ENCODE results near the gene NCMAP.
"Not testable (repeated sequence)": the region's sequence is repeated elsewhere in the genome, so short reads cannot be mapped to it uniquely, and the experiment has no call there.

NCMAP gene

DNA sequence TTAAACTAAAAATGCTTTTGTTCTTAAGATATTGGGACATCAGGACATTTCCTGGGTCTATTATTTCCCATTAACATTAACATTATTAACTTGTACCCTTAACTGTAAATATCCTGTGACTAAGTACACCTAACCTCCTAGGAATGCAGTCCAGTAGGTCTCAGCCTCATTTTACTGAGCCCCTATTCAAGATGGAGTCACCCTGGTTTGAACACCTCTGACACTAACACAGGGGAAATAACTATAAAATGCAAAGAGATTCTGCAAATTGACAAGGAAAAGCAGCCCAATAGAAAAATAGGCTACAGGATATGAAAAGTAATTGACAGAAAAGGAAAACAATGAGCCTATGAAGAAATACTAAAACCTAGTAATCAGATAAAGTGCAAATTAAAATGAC, 11.6 kb upstream of the NCMAP start:
- DNase-seq = no peak

DNA sequence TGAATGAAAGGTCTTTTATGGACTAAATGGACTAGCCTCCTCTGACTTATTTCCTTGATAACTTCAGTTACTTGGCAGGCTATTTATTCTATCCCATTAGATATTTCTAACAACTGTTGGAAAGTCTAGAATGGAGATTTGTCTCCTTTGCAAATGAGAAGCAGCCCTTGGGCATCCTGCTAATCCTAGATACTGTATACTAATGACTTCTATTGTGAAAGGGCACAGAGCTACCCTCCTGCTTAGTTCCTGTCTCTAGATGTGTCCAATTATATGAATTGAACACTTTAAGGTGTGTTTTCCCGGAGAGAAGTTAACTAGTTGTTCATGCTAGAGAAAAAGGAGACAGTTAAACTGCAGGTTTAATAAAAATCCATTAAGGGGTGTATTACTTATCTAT, 10.2 kb upstream of the NCMAP start:
- no peak for DNase-seq

DNA sequence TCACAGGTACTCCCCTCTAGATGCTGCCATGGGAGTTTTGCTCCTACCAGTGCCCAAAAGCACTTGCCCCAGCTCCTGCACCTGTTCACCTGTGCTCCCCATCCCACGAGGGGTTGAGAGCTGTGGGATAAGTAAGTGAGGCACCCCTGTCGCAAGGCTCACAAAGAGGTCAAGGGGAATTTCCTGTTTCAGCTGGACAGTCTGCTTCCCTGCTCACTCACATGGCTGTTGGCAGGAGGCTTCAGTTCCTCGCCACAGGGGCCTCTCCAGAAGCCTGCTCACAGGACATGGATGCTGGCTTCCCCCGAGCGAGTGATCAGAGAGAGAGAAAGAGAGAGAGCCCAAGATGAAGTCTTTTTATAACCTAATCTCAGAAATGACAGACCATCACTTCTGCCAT, 8.7 kb upstream of the NCMAP start:
- no peak for DNase-seq

DNA sequence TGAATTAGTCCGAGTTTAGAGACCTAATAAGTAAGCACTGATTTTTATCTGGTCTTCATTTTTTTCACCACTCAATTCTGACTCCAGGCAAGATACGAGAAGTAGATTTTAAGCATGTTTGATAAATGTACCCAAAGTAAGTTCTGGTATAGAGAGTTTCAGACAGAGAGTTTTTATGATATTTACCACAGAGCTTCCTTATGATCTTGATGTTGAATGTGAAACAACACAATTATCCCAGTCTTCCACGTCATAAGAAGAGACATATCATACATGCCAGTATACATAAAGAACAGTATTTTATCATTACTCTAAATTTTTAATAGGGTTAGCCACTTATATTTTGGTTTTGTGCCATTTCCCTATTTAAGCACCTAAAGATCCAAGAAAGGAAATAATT, 7.8 kb upstream of the NCMAP start:
- DNase-seq = no peak

DNA sequence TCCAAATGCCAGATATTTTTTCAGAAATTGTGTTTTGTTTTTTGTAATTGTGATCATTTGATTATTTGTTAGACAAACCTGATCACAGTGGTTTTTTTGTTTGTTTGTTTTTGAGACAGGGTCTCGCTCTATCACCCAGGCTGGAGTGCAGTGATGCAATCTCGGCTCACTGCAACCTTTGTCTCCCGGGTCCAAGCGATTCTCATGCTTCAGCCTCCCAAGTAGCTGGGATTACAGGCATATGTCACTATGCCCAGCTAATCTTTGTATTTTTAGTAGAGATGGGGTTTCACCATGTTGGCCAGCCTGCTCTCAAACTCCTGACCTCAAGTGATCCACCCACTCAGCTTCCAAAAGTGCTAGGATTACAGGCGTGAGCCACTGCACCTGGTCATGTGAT, 6.7 kb upstream of the NCMAP start:
- not testable (repeated sequence) for DNase-seq

DNA sequence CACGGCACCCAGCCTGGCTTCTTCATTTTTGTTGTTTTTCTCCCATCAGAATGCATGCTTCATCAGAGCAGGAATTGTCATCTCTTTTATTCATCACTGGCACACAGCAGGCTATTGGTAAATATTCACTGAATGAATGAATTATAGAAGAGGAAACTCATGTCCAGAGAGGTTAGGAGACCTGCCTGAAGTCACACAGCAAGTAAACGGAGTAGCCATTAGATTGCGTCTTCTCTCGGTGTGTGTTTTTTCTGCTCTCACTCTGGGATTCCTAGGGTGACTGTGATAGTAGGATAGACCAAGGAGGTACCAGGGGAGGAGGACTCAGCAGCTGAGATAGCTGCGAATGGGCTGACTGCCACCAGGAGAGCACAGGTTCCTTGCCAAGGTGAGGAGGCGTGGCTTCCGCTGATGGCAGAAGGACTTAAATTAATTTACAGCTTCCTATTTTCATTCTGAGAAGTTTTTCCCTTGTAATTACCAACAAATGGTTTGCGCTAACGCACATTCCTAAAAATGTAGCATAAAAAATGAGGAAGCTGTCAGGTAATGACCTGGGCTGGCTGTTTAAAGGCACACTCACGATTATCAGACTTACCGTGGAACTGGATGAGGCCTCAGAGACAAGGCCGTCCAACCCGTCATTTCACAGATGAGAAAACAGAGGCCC, 4.5 kb upstream of the NCMAP start:
- no peak for DNase-seq

DNA sequence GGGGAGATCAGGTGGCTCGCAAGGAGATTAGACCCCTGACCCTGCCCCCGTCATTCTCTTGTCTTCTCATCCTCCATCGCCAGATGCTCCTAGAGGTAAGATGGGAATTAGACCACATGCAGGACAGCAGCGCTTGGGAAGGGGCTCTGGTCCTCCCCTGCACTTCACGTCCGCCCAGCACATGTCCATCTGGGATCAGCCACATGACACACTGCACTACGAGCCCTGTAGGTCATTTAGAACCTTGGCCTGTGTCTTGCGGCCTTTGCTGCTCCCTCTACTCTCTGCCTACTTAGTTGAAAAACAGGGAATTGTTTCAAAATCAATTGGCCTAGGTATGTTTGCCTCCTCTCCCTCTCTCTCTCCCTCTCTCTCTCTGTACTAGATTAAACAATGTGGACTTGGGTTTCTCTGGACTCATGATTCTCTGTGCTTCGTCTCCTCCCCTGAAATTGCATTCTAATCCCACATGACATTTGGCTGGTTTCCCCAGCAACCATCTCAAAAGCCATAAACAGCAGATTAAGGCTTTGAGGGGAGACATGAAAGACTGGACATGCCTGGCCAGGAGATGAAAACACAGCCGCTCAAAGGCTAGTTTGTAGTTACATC, 3.8 kb upstream of the NCMAP start:
- DNase-seq = no peak

DNA sequence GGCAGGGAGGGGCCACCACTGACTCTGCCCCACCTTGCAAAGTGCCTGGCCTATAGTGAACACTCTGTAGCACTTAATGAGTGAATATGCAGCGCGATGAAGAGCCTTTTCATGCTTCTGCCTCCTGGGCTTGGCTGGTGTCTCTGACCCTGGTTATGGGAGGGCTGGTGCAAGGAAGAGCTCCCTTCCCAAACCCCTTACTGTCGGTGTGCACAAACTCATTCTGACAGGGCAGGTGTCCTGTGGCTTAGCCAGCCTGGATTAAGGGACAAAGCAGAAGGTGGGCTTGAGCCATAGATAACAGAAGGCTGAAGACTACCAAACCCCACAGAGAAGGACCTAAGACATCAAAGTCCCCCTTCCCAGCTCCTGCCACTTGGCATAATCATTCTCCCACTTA, 2.0 kb upstream of the NCMAP start:
- no peak for DNase-seq

DNA sequence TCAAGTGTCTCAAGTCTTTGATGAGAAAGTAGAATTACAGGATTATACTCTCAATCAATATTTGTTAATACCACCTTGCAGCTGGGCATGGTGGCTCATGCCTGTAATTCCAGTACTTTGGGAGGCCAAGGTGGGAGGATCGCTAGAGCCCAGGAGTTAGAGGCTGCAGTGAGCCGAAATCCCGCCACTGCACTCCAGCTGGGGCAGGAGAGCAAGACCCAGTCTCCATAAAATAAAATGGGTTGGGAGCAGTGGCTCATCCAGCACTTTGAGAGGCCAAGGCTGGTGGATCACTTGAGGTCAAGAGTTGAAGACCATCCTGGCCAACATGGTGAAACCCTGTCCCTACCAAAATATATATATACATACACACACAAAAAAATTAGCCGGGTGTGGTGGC, 1.2 kb upstream of the NCMAP start:
- no peak for DNase-seq

DNA sequence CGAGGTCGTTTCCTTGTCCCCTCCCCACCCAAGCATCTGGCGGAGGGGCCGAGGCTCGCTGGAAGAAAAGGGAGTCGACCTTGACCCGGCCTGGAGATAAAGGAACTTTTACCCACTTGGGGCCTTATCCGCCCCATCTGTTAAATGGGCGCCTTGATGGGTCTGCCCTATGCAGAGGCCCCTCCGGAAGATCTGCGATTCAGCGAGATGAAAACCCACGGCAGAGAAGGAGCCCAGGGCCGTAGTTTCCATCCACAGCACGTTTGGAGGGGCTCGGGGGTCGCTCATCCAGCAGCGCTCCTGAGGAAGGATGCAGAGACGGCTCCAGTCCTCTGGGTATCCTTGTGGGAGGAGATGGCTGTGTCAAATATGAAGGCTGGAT, 518 bp downstream of the NCMAP start:
- DNase-seq = no peak

DNA sequence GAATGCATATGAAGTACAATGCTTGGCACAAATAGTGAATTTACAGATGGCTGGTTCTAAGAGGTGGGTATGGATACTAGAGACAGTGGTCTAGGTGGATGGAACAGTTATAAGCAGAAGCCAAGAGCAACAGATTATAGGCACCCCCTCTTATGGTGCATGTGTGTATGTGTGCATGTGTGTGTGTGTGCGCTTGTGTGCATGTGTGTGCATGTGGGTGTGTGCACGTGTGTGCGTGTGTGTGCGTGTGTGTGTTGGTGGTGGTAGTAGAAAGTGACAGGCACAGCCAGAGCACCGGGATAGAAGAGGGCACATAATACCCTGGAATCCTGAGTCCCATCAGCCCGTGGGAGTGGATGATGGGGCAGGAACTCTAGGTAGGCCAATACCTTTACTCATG, 1.3 kb downstream of the NCMAP start:
- no peak for DNase-seq

DNA sequence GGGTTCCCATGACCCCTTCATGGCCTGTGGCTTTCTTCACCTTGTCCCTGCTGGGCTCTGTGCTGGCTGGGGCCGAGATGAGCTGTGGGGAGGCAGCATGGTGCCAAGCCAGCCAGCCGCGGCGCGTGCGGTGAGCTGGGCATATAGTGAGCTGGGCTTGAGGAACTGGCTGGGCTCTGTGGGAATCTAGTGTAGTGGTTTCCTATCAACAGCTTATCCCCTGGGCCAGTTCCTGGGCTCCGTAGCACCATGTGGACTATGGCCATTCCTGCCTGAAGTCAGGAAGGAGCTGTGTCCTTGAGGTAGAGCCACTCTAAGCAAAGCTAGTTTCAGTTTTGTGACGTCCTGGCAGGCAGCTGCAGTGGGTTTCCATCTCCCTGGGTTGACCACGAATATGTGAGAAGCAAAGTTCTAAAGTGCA, 1.8 kb downstream of the NCMAP start:
- DNase-seq = no peak

DNA sequence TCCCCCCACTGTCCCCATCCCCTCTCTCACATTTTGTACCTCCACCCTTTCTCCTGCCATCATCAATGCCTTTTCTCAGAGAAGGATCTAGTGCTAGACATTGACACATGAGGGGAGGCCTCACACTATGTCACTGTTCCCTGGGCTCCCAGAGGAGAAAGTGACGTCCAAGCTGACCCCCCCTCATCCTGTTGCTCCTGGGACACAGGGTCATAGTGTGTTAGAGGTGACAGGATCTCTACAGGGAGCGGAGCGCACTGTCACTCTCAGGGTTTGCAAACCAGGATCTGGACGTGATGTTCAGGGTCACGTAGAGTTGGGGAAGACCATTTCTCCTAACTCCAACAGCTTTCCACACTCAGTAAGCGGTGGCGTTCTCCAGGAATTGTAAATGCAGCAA, 2.6 kb downstream of the NCMAP start:
- DNase-seq = no peak

DNA sequence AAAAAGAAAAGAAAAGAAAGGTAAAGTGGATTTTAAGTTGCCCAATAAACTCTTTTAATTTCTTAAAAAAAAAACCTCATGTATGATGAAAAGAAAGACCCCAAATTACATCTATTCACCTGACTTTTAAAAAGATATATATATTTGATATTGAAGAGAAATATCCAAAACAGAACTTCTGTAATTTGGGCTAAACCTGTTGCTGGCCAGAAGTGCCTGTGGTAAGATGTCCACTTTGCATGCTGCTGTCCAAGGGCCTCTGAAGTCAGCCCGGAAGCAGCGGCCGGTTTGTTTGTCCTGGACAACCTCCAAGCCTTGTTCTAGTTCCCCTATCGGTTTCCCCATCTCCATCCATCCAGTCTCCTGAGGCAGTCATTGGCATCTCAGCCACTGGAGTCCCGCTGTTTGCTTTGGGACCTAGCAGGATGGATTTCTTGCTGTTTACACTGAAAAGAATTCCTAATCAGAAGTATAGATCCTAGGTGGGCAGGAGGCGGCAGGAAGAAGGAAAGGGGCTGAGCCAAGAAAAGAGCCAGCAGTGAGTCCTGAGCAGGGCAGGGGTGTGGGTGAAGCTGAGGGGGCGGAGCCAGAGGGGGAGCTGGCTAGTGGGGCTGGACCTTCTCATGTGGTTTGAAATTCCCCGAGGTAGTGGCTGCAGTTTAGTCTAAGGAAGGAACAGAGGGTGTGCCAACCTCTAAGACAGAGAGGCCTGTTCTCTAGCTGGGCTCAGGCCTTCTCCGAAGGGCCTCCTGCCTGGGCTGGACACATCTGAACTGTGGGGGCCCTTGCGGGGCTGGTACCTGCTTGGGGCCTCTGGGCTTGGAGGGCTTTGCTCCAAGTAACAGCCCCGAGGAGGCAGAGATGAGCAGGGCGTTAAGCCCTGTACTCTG, 3.3 kb downstream of the NCMAP start:
- no peak for DNase-seq

DNA sequence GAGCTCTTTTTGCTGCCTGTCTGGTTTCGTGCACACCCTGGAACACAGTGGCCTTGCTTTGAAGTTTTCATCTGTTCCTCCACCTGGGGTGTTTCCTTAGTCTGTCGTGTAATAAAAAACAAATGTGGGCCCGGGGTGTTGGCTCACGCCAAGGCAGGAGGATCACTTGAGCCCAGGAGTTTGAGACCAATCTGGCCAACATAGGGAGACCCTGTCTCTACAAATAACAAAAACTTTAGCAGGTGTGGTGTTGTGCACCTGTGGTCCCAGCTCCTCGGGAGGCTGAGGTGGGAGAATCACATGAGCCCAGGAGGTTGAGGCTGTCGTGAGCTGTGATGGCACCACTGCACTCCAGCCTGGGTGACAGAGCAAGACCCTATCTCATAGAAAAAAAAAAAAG, 4.5 kb downstream of the NCMAP start:
- DNase-seq = no peak

DNA sequence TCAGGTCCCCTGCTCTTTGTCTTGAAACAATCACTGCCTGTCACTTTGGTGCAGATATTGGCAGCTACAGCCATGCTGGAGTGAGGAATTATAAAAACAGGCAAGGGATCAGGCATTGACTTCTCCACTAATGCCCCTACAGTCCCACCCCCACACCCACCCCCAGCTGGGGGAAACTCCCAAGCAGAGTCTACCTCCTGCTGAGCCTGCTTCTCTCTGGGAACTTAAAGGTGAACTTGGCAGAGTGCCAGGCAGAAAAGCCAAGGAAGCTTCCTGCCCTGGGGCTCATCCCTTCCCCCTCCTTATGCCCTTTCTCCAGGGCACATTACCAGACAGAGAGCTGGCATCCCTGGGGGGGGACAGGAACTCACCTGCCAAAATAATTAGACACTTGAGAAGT, 6.7 kb downstream of the NCMAP start:
- DNase-seq = no peak

DNA sequence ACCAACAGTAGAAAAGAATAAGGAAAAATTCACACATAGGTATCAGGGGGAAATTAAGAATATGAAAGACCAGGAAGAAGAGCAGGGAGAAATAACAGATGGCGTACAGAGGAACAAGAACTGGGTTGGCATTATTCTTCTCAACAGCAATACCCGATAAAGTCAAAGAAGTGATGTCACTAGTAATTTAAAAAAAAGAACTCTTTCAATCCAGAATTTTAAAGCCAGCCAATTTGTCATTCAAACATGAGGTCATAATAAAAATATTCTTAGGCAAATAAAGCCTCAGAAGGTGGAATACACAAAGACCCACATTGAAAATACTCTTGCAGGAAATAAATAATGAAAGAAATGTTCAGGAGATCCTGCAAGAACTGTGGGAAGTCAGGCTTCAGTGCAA, 8.8 kb downstream of the NCMAP start:
- no peak for DNase-seq

DNA sequence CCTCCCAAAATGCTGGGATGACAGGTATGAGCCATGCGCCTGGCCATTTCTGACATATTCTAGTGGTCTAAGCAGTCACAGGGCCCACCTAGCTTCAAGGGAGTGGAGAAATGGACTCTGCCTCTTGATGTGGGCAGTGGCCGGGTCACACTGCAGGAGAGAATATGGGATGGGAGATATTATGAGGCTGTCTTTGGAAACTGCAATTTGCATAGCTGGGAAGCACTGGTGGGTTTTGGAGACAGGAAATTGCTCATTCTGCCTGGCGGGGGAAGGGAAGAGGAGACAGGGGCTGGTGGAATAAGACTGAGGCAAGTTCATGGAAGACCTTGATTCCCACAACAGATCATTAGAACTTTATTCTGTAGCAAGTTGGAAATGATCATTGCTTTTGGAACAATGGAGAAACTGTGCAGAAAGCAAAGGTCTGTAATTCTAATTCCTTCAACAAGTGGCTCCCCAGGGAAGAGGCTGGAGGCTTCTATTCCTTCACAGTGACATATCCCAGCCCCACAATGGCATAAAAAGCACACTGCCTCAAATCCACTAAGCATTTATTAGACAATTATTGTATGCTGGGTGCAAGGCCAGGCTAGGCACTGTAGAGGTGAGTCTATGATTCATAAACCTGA, 10.5 kb downstream of the NCMAP start:
- DNase-seq = no peak

DNA sequence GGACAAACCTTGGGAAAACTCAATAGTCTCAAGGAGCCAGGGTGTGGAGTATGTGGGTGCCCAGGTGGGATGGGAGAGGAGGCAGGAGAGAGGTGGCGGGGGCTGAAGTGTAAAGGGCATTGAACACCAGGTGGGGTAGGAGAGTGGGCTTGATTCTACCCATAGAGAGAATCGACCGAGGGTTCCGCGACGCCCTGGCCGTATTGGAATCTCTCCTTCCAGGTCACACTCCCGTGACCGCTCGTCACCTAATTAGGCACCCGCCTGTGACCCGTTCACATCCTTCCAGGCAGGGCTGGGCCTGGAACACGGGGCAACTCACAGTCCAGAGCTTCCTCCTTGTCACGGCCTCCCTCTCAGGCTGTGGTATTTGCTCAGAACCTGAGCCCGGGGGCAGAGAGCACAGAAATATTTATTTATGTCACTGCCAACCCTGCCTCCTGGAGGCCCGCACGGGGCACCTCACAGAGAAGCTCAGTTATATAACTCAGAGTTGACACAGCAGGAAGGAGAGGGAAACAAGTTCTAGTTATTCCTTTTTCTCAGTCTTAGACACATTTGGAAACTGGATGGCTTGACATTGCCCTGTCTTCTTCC, 12.0 kb downstream of the NCMAP start:
- no peak for DNase-seq

DNA sequence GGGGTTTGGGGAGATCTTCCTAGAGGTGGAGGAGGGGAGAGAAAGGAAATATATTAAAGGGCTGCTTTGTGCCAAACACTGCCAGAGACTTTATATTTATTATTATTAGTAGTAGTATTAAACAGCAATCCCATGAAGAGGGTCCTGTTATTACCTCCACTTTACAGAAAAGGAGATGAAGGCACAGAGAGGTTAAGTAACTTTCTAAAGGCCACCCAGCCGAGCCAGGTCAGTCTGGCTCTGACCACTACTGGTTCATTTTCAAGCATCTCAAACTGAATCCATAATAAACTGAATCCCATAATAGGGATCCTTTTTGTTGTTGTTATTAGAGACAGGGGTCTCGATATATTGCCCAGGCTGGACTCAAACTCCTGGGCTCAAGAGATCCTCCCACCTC, 12.6 kb downstream of the NCMAP start:
- DNase-seq = no peak

DNA sequence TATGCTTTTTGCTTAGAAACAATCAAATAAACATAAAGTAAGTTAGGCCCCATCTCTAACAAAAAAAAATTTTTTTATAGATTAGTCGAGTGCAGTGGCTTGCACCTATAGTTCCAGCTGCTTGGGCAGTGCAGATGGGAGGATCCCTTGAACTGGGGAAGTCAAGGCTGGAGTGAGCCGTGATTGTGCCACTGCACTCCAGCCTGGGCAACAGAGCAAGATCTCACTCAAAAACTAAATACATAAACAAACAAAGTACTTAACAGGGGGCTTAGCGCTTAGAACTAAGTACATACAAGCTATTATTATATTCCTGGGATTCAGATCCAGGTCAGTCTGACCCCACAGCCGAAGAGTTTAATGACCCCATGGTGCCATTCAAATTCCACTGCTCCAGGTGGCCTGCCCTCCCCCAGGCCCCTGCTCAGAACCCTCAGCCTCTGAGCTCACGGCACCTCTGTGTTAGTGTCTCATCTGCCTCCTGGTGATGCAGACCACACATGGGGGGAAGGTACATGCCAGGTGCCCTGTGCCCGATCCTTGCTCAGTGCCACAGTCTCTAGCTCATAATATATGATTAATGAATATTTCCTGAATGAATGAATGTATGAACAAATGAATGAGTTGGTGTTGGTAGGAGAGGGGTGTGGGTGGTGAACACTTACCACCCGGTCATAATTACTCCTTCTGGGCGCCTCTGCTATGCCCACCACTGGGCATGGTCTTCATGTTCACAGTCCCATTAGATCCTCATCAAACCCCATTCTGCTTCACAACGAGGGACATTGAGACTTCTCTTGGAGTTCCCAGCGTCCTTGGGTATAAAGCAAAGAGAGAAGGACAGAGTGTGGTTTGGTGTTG, 14.6 kb downstream of the NCMAP start:
- DNase-seq = no peak

DNA sequence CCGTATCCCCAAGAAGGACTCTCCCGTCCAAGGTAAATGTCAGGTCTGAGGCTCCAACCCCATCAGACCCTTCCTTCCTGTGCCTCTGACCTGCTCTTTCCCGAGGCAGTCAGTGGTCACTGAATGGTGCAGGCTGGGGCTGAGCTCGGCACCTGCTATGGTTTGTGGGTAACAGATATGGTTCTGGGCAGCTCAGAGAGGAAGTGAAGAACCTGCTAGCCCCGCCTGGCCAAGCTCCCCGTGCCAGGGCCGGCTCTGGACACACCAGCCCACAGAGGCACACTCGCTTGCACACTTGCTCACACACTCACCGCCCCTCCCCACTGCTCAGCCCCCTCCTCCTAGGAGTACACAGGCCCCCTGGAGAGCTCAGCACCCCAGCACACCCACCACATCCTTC, 16.4 kb downstream of the NCMAP start:
- DNase-seq = no peak
